ENCODE measurements around the gene SHPK. TPM values are rescaled to one million over a fixed set of nuclear protein-coding genes. Genes with fewer than 3 reads are reported as not detected.
"Not testable (repeated sequence)": the region's sequence is repeated elsewhere in the genome, so short reads cannot be mapped to it uniquely, and the experiment has no call there.

The SHPK gene
- total RNA-seq, 2 donors from 2014 or later, result 67.2 to 121 TPM

DNA sequence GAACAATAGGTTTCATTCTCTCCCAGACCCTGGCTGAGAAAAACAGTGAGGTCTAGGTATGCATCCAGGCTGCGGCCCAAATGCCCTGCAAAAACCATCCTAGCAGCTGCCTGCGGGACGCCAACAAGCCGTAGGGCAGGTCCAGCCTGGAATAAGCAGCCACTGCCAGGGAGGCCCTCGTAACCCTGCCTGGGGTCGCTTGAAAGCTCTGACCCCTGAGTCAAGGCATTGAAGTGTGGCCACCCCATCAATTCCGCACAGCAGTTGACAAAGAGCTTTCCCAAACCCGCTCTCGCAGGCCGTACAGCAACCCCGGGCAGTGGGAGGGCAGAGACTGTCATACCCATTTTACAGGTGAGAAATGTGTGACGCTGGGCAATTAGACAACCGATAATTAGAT lies 38.0 kb downstream of the SHPK start:
- Mint-ChIP-seq H3K4me1 (ENCODE audit: low read depth in 2 of 2) (peaks cover 0 to 5% of the 10 kb centered on the region in 2 donors), H3K4me3 (no peak overlapping the region), H3K36me3 (no peaks in the 10 kb centered on the region), H3K9me3 (no peaks in the 10 kb centered on the region), H3K27me3 (no peaks in the 10 kb centered on the region), H3K27ac (no peak overlapping the region)
- ATAC-seq (no peak), DNase-seq (ENCODE audit: low spot score) (peak; percentile 35)

DNA sequence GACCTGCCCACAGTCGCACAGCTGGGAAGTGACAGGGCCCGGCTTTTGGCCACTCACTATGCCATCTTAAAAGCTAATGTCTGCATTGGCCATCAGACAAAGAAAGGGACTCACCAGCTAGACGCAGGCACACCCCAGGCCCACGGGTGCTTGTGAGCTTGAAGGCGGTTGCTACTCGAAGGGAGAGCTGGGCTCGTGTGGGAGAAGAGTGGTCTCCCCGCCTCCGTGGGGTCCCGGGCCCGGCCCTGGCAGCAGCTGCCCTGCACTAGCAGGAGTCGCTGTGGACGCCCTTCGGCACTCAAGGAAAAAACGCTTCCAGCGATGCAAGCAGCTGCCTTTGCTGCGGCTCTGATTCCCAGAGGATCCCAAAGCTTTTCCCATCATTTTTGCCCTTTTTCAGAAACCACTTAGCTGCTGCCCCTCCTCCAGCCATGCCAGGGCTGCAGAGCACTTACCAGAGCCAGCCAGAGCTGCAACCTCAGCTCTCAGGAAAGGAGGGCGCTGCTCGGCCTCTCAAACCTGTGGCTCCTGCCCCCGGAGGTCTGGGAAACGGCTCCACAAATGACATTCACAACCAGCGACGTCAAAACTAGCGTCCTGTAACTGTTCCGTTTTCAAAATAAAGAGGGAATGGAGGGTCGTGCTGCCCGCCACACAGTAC lies 39.1 kb downstream of the SHPK start:
- H3K9me3 Mint-ChIP-seq, result no peaks in the 10 kb centered on the region
- no peaks in the 10 kb centered on the region for H3K27me3 Mint-ChIP-seq
- ATAC-seq, result no peak
- no peak overlapping the region for H3K27ac Mint-ChIP-seq
- H3K4me3 Mint-ChIP-seq, result no peak overlapping the region
- no peaks in the 10 kb centered on the region for H3K36me3 Mint-ChIP-seq
- peak; percentile 35 for DNase-seq (ENCODE audit: low spot score)
- peaks cover 0 to 5% of the 10 kb centered on the region in 2 donors for H3K4me1 Mint-ChIP-seq (ENCODE audit: low read depth in 2 of 2)

GRCh38 chr17:3594976-3595375 lies 41.1 kb downstream of the SHPK start:
- no peaks in the 10 kb centered on the region for H3K36me3 Mint-ChIP-seq
- peaks cover 0 to 2% of the 10 kb centered on the region in 2 donors for H3K4me1 Mint-ChIP-seq (ENCODE audit: low read depth in 2 of 2)
- H3K27ac Mint-ChIP-seq, result no peak overlapping the region
- ATAC-seq (no peak), DNase-seq (ENCODE audit: low spot score) (peak; percentile 3)
- H3K9me3 Mint-ChIP-seq, result no peaks in the 10 kb centered on the region
- H3K27me3 Mint-ChIP-seq, result no peaks in the 10 kb centered on the region
- no peak overlapping the region for H3K4me3 Mint-ChIP-seq

DNA sequence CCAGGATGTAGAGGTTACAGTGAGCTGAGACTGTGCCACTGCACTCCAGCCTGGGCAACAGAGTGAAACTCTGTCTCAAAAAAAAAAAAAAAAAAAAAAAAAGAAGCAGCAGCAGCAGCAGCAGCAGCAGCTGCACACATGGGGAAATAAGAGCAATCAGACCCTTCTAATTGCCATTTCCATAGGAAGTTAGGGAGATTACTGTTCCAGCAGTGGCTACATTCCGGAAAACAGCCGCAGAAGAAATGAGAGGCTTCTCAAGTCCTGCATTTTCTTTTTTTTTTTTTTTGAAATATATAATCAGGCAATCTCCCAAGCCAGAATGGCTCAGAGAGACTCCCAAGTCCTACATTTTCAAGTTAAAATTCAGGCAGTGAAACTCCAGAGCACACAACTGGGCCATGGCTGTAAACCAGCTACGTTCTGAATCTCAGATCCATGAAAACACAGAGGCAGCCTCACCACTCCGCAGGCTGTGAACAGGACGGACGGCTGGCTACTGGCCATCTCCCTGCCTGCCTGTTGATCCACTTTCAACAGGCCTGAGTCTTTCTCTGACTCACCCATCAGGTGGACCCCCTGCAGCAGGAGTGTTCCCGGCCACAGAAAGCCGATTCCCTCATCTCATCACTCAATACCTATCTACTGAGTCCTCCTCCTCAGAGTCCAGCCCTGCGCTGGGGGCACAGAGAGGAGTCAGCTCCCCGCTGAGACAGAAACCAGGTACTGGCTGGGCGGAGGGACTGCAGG lies 41.8 kb downstream of the SHPK start:
- H3K36me3 Mint-ChIP-seq, result no peaks in the 10 kb centered on the region
- no peak overlapping the region for H3K27ac Mint-ChIP-seq
- H3K4me3 Mint-ChIP-seq, result no peak overlapping the region
- H3K9me3 Mint-ChIP-seq, result no peaks in the 10 kb centered on the region
- DNase-seq (ENCODE audit: low spot score) (no peak), ATAC-seq (no peak)
- no peaks in the 10 kb centered on the region for H3K27me3 Mint-ChIP-seq
- peaks cover 0 to 7% of the 10 kb centered on the region in 2 donors for H3K4me1 Mint-ChIP-seq (ENCODE audit: low read depth in 2 of 2)

GRCh38 chr17:3593384-3593783 lies 42.7 kb downstream of the SHPK start:
- peaks cover 0 to 7% of the 10 kb centered on the region in 2 donors for H3K4me1 Mint-ChIP-seq (ENCODE audit: low read depth in 2 of 2)
- H3K9me3 Mint-ChIP-seq, result no peaks in the 10 kb centered on the region
- no peaks in the 10 kb centered on the region for H3K36me3 Mint-ChIP-seq
- ATAC-seq (no peak), DNase-seq (ENCODE audit: low spot score) (no peak)
- H3K27me3 Mint-ChIP-seq, result no peaks in the 10 kb centered on the region
- no peak overlapping the region for H3K4me3 Mint-ChIP-seq
- no peak overlapping the region for H3K27ac Mint-ChIP-seq

DNA sequence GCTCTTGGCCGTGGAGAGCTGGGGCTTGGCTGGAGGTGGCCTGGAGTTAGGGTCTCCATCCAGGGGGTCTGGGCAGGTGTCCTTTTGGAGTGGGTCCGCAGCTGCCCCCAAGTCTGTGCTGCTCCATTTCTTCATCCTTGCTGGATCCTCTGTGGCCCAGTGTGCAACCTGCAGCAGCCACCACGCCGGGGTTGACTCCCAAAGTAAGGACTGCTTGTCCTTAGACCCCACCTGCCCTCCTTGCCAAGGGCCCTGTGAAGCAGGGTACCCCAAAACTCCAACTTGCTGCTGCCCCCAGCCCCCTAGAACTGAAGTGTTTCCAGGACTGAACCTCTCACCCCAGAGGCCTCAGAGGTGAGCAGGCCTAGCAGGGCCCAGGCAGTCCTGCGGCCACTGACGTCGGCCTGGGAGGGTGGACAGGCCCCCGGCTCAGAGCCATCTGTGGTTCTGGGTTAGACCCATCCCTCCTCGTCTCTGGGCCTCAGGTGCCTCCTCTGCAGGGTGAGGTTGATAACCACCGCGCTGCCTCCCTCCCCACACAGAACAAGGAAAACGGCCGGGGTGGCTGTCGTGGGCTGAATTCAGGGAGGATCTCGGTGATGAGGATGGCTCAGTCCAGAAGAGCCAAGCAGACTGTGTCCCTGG lies 43.7 kb downstream of the SHPK start:
- H3K27me3 Mint-ChIP-seq, result no peaks in the 10 kb centered on the region
- no peaks in the 10 kb centered on the region for H3K36me3 Mint-ChIP-seq
- no peak for ATAC-seq
- no peak overlapping the region for H3K4me3 Mint-ChIP-seq
- no peak for DNase-seq (ENCODE audit: low spot score)
- H3K27ac Mint-ChIP-seq, result no peak overlapping the region
- H3K4me1 Mint-ChIP-seq (ENCODE audit: low read depth in 2 of 2), result peaks cover 0 to 7% of the 10 kb centered on the region in 2 donors
- no peaks in the 10 kb centered on the region for H3K9me3 Mint-ChIP-seq

GRCh38 chr17:3590768-3591167 lies 45.3 kb downstream of the SHPK start:
- no peak for ATAC-seq

GRCh38 chr17:3590231-3590630 lies 45.8 kb downstream of the SHPK start:
- DNase-seq (ENCODE audit: low spot score), result no peak
- Mint-ChIP-seq H3K27me3 (no peaks in the 10 kb centered on the region), H3K27ac (no peak overlapping the region), H3K4me1 (ENCODE audit: low read depth in 2 of 2) (peaks cover 0 to 7% of the 10 kb centered on the region in 2 donors), H3K9me3 (no peaks in the 10 kb centered on the region), H3K4me3 (no peak overlapping the region), H3K36me3 (no peaks in the 10 kb centered on the region)
- no peak for ATAC-seq

More at GRCh38 chr17:3590768-3591167, 45.3 kb downstream of the SHPK start:
- H3K27ac Mint-ChIP-seq, result no peak overlapping the region
- peaks cover 0 to 7% of the 10 kb centered on the region in 2 donors for H3K4me1 Mint-ChIP-seq (ENCODE audit: low read depth in 2 of 2)
- no peaks in the 10 kb centered on the region for H3K27me3 Mint-ChIP-seq
- no peak for DNase-seq (ENCODE audit: low spot score)
- H3K36me3 Mint-ChIP-seq, result no peaks in the 10 kb centered on the region
- no peak overlapping the region for H3K4me3 Mint-ChIP-seq
- no peaks in the 10 kb centered on the region for H3K9me3 Mint-ChIP-seq

- Mint-ChIP-seq H3K27me3 (no peaks in the 10 kb centered on the region), H3K9me3 (no peaks in the 10 kb centered on the region), H3K4me1 (ENCODE audit: low read depth in 2 of 2) (peaks cover 0 to 7% of the 10 kb centered on the region in 2 donors), H3K27ac (no peak overlapping the region), H3K36me3 (no peaks in the 10 kb centered on the region), H3K4me3 (no peak overlapping the region)
- ATAC-seq, result no peak
- peak; percentile 61 for DNase-seq (ENCODE audit: low spot score)
These were observed 46.3 kb downstream of the SHPK start for GRCh38 chr17:3589784-3590183.

- no peak for DNase-seq (ENCODE audit: low spot score)
- H3K36me3 Mint-ChIP-seq, result peaks cover 5% of the 10 kb centered on the region
- peaks cover 0 to 8% of the 10 kb centered on the region in 2 donors for H3K4me1 Mint-ChIP-seq (ENCODE audit: low read depth in 2 of 2)
- no peak overlapping the region for H3K4me3 Mint-ChIP-seq
- no peak overlapping the region for H3K27ac Mint-ChIP-seq
- ATAC-seq, result peak; percentile 5 to 12
- H3K27me3 Mint-ChIP-seq, result no peaks in the 10 kb centered on the region
- H3K9me3 Mint-ChIP-seq, result no peaks in the 10 kb centered on the region
These were observed 50.2 kb downstream of the SHPK start for GRCh38 chr17:3585826-3586225.

DNA sequence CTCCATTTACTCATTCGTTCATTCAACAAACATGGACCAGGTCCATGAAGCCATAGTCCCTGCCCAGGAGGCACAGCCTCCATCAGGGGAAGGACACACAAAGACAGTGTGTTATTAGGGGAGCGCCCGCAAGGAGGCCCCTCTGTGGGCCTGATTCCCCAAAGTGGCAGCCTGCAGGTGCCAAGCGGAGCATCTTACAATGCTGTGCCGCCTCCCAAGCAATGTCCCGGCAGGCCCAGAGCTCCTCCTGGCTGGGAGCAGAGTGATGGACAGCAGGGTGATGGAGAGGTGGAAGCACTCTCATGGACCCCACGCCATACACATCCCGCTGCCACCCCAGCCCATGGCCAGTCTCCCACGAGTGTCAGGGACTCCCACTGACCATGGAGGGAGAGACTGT lies 52.6 kb downstream of the SHPK start:
- peak; percentile 51 for DNase-seq (ENCODE audit: low spot score)
- Mint-ChIP-seq H3K4me1 (ENCODE audit: low read depth in 2 of 2) (peaks cover 0 to 3% of the 10 kb centered on the region in 2 donors), H3K27ac (no peak overlapping the region), H3K4me3 (no peak overlapping the region), H3K9me3 (no peaks in the 10 kb centered on the region), H3K27me3 (no peaks in the 10 kb centered on the region), H3K36me3 (peaks cover 9% of the 10 kb centered on the region)
- ATAC-seq, result peak in 1 of 2 donors; percentile 26

DNA sequence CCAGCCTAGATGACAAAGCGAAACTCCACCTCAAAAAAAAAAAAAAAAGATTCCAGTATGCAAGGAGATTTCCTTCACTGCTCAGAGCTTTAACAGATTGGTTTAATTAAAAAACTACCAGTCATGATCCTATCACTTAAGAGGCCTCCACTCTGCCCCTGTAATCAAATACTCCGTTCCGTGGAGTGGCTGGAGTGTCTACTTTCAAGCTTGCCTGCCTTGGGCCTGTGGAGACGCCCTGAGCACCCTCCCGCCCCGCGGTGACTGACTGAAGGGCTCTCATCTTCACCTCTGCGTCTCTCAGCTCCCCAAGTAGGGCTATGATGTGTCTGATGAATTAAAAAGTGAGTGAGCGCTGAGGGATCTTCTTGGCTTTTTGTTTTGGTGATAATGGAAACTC lies 53.1 kb downstream of the SHPK start:
- no peak for ATAC-seq
- Mint-ChIP-seq H3K36me3 (peaks cover 9% of the 10 kb centered on the region), H3K4me1 (ENCODE audit: low read depth in 2 of 2) (peaks cover 0 to 3% of the 10 kb centered on the region in 2 donors), H3K9me3 (no peaks in the 10 kb centered on the region), H3K4me3 (no peak overlapping the region), H3K27me3 (no peaks in the 10 kb centered on the region), H3K27ac (no peak overlapping the region)
- DNase-seq (ENCODE audit: low spot score), result peak; percentile 16

GRCh38 chr17:3578667-3579066 lies 57.4 kb downstream of the SHPK start:
- H3K4me3 Mint-ChIP-seq; H3K36me3 Mint-ChIP-seq; H3K4me1 Mint-ChIP-seq (ENCODE audit: low read depth in 2 of 2); ATAC-seq; DNase-seq (ENCODE audit: low spot score); H3K27ac Mint-ChIP-seq; H3K9me3 Mint-ChIP-seq; H3K27me3 Mint-ChIP-seq: not testable (repeated sequence)

GRCh38 chr17:3576970-3577369 lies 59.1 kb downstream of the SHPK start:
- Mint-ChIP-seq H3K36me3 (peaks cover 9% of the 10 kb centered on the region), H3K27me3 (no peaks in the 10 kb centered on the region), H3K4me1 (ENCODE audit: low read depth in 2 of 2) (peaks cover 0 to 6% of the 10 kb centered on the region in 2 donors), H3K4me3 (no peak overlapping the region), H3K9me3 (no peaks in the 10 kb centered on the region), H3K27ac (no peak overlapping the region)
- peak in 1 of 2 donors; percentile 4 for ATAC-seq
- peak; percentile 56 for DNase-seq (ENCODE audit: low spot score)
